ENCODE results near the gene ZNF341.

The ZNF341 gene

GRCh38 chr20:33827109-33827508, 95.3 kb downstream of the ZNF341 start:
- no peak for DNase-seq

GRCh38 chr20:33827634-33828325, 96.0 kb downstream of the ZNF341 start:
- no peak for DNase-seq

GRCh38 chr20:33828326-33828844, 96.6 kb downstream of the ZNF341 start:
- DNase-seq = no peak

GRCh38 chr20:33828967-33829560, 97.3 kb downstream of the ZNF341 start:
- DNase-seq = no peak

- no peak for DNase-seq
These were observed 97.8 kb downstream of the ZNF341 start for GRCh38 chr20:33829636-33830035.

GRCh38 chr20:33830371-33830770, 98.6 kb downstream of the ZNF341 start:
- DNase-seq = no peak

GRCh38 chr20:33832103-33832804, 100.5 kb downstream of the ZNF341 start:
- DNase-seq = no peak

- DNase-seq = no peak
These were observed 101.5 kb downstream of the ZNF341 start for GRCh38 chr20:33833333-33833732.

- DNase-seq = no peak
These were observed 103.9 kb downstream of the ZNF341 start for GRCh38 chr20:33835615-33836172.

- no peak for DNase-seq
These were observed 104.5 kb downstream of the ZNF341 start for GRCh38 chr20:33836277-33836676.

GRCh38 chr20:33837096-33837830, 105.5 kb downstream of the ZNF341 start:
- DNase-seq = no peak

GRCh38 chr20:33838035-33838864, 106.5 kb downstream of the ZNF341 start:
- DNase-seq = peak in 2 of 3 donors; percentile 35 to 50

GRCh38 chr20:33839591-33839990, 107.8 kb downstream of the ZNF341 start:
- DNase-seq = no peak

GRCh38 chr20:33840160-33840559, 108.4 kb downstream of the ZNF341 start:
- DNase-seq = no peak

- DNase-seq = no peak
These were observed 109.1 kb downstream of the ZNF341 start for GRCh38 chr20:33840759-33841435.

GRCh38 chr20:33841436-33841799, 109.6 kb downstream of the ZNF341 start:
- DNase-seq = no peak

All from suppressor macrophage treated with lipopolysaccharide for 1 hour (primary cell).